ENCODE results near the gene PCDHGA7.

- no peak for TF ChIP-seq CTCF (IDR thresholded peaks at IDR 0.05)
- no peak for TF ChIP-seq EZH2phosphoT487 (IDR thresholded peaks at IDR 0.05)
These were observed 10.1 kb downstream of the PCDHGA7 start, which contains the start of gene PCDHGA8 for GRCh38 chr5:141392429-141393198.
